ENCODE data around the gene BCL2L11.
A peak's percentile ranks its signal among the peaks of the same experiment; 100 is the strongest.

The BCL2L11 gene

DNA sequence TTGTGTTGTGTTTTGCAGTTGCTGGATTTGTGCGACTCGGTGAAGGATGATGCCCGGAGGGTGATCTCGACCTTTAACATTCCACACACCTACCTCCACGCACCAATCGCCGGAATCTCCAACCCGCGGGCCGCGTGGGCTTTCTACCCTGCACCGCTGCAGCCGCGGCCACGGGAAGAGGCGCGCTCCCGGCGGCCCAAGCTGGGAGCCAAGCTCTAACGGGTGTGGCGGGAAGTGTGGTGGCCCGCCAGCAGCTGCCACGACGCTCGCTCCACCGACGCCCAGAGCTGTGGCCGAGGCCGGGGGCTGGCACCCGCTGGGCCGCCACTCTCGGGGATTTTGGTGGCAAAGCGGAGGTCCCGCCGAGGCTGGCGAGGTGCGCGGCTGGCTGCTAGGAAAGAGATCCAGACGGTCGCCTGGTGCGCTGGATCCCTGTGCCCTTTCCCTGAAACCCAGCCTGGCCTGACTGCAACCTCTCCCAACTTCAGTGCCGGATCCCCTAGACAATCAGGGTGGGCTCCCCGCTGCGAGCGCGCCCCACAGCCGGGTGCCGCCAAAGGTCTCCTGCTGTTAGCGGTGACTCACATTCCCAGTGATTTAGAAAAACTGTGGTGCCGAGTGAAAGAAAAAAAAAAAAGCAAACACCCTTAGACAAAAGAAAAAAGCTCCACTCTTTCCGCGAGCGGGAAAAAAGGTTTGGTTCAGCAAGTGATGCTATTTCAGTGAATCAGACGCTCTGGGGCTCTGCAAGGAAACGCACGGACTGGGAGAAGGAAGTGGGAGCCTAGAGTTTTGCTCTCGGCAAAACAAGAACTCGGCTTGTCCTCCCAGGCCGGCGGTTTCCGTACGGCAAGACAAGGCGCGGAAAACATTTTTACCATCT lies 2.9 kb upstream of the BCL2L11 start:
- no peak for DNase-seq (ENCODE audit: insufficient read length, low spot score)
- no peak for FAIRE-seq
- TF ChIP-seq PAX5 (IDR thresholded peaks at IDR 0.05; ENCODE audit: insufficient read depth, low read length, severe bottlenecking), result no peak
- TF ChIP-seq SPI1 (IDR thresholded peaks at IDR 0.05; ENCODE audit: low read depth, low read length), result no peak

DNA sequence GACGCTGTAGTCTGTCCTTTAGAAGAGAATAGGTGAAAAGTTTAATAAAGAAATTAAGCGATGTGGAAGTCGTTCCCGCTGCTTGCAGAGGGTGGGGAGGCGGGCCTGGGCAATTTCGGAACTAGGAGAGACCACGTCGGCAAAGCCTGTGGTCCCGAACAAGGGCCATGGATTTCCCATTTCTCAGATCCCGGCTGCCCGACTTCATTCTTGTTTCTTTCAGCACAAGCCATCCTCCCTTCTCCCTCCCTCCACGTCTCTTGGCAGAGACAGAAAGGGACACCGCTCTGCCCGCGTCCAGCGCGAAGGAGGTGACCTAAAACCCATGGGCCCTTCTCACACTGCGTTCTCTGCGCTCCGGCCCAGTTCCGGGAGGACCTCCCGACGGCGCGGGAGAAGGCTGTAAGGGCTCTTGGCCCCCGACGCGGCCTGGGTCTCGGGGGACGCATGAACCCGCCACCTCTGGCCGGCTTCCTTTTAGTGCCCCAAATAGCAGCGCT lies 2.2 kb upstream of the BCL2L11 start:
- DNase-seq (ENCODE audit: insufficient read length, low spot score), result no peak
- FAIRE-seq, result no peak
- TF ChIP-seq SPI1 (IDR thresholded peaks at IDR 0.05; ENCODE audit: low read depth, low read length), result no peak
- no peak for TF ChIP-seq POLR2AphosphoS5 (IDR thresholded peaks at IDR 0.05; ENCODE audit: low read depth, low read length)
- no peak for TF ChIP-seq TAF1 (IDR thresholded peaks at IDR 0.05; ENCODE audit: low read depth, low read length)
- no peak for TF ChIP-seq POLR2A (IDR thresholded peaks at IDR 0.05; ENCODE audit: low read depth, low read length)
- TF ChIP-seq PAX5 (IDR thresholded peaks at IDR 0.05; ENCODE audit: insufficient read depth, low read length, severe bottlenecking), result no peak
- no peak for TF ChIP-seq POU2F2 (IDR thresholded peaks at IDR 0.05; ENCODE audit: low read depth, low read length)

DNA sequence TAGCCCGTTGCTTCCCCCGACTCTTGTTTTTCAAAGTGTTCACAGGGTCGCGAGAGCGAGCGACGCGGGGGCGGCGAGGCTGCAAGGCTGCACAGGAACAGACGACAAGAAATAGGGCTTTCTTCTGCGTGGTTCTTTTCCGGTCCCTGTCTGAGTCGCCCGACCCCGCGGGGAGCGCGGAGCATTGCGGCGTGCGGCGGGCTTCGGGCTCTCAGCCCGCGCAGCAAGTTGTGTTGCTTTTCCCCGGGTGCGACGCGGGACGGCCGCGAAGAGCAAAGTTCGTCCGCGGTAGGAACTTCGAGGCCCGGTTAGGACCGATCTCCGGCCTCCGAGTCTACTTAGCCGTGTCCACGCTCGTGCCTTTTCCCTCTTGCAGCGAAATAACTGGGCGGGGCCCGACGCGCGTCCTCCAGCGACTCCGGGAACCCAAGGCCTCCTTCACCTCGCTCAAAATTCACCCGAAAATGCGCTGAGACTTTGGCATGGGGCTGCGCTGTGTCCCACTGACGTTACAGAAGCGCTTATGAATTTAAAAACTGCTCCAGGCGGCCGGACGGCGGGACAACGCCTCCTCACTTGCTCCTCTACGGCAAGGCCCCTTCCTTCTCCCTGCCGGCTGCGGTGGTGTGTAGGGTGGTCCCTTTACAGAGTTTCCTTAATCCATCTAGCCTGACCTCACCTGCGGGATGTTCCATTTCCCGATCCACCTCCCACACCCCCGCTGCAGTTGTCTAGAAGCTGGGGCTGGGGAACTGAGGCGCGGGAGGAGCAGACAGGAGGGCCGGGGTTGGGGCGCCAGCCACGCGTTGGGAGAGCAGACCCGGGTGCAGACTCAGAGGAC lies 1.5 kb upstream of the BCL2L11 start:
- TF ChIP-seq POLR2AphosphoS5 (IDR thresholded peaks at IDR 0.05; ENCODE audit: low read depth, low read length) (no peak), POU2F2 (IDR thresholded peaks at IDR 0.05; ENCODE audit: low read depth, low read length) (no peak), PAX5 (IDR thresholded peaks at IDR 0.05; ENCODE audit: insufficient read depth, low read length, severe bottlenecking) (no peak), SPI1 (IDR thresholded peaks at IDR 0.05; ENCODE audit: low read depth, low read length) (no peak), POLR2A (IDR thresholded peaks at IDR 0.05; ENCODE audit: low read depth, low read length) (no peak)
- FAIRE-seq, result no peak
- DNase-seq (ENCODE audit: insufficient read length, low spot score), result no peak

DNA sequence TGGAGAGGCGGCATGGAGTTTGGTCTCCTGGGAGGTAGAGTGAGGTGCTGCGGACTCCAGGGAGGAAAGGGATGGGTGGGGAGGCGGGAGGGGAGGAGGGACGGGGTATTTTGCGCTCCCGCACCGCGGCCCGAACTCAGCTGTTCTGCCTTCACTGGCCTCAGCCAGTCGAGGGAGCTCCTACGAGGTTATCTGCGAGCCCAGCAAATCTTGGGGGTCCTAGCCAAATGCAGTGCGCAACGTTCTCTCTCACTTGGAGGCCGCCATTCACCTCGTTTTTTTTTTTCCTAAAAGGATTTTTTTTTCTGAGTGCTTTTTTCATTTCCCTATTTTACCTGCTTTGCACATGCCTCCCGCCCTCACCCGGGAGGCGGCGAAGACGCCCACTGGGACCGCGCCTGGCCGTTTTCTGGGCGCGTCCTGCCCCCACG lies 877 bp upstream of the BCL2L11 start:
- no peak for TF ChIP-seq POLR2A (IDR thresholded peaks at IDR 0.05; ENCODE audit: low read depth, low read length)
- peak; percentile 24; the same call in 1 of the 2 replicates for TF ChIP-seq SPI1 (IDR thresholded peaks at IDR 0.05; ENCODE audit: low read depth, low read length)
- TF ChIP-seq PAX5 (IDR thresholded peaks at IDR 0.05; ENCODE audit: insufficient read depth, low read length, severe bottlenecking), result no peak
- no peak for TF ChIP-seq POLR2AphosphoS5 (IDR thresholded peaks at IDR 0.05; ENCODE audit: low read depth, low read length)
- TF ChIP-seq TAF1 (IDR thresholded peaks at IDR 0.05; ENCODE audit: low read depth, low read length), result no peak
- no peak for FAIRE-seq
- no peak for DNase-seq (ENCODE audit: insufficient read length, low spot score)

DNA sequence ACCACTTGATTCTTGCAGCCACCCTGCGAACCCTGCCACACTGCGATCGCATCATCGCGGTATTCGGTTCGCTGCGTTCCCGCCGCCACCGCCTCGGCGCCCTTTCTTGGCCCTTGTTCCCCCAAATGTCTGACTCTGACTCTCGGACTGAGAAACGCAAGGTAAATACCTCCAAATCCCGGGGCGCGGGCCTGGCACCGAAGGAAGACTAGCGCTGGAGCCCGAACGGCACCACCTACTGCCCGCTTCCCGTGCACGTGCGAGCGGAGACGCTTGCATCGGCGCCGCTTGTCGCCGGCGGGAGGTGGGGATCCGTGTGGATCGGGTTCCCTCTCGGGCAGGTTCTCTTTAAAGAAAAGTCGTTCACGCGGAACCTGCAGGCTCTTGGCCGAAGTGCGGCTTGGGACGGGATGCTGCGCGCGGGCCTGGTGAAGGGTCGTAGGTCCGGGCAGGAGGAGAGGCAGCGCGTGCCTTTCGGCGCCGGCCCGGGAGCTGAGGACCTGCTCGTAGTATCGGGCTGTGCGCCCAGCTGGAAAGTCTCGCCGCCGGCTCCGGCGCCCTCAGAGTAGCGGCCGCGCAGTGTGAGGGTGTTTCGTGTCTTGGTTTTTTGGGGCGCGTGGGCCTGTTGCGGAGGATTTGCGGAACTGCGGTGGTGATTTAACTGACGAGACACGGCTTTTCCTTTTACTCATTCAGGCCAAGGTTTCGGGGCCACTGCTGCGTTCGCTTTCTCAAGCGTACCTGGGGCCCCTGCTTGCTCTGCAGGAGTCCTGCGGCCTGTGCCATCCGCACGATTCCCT lies 514 bp downstream of the BCL2L11 start:
- FAIRE-seq, result peak; percentile 57
- TF ChIP-seq POU2F2 (IDR thresholded peaks at IDR 0.05; ENCODE audit: low read depth, low read length) (no peak), PAX5 (IDR thresholded peaks at IDR 0.05; ENCODE audit: insufficient read depth, low read length, severe bottlenecking) (no peak), POLR2AphosphoS5 (IDR thresholded peaks at IDR 0.05; ENCODE audit: low read depth, low read length) (no peak), TAF1 (IDR thresholded peaks at IDR 0.05; ENCODE audit: low read depth, low read length) (no peak), SPI1 (IDR thresholded peaks at IDR 0.05; ENCODE audit: low read depth, low read length) (no peak), POLR2A (IDR thresholded peaks at IDR 0.05; ENCODE audit: low read depth, low read length) (no peak)
- DNase-seq (ENCODE audit: insufficient read length, low spot score), result no peak

DNA sequence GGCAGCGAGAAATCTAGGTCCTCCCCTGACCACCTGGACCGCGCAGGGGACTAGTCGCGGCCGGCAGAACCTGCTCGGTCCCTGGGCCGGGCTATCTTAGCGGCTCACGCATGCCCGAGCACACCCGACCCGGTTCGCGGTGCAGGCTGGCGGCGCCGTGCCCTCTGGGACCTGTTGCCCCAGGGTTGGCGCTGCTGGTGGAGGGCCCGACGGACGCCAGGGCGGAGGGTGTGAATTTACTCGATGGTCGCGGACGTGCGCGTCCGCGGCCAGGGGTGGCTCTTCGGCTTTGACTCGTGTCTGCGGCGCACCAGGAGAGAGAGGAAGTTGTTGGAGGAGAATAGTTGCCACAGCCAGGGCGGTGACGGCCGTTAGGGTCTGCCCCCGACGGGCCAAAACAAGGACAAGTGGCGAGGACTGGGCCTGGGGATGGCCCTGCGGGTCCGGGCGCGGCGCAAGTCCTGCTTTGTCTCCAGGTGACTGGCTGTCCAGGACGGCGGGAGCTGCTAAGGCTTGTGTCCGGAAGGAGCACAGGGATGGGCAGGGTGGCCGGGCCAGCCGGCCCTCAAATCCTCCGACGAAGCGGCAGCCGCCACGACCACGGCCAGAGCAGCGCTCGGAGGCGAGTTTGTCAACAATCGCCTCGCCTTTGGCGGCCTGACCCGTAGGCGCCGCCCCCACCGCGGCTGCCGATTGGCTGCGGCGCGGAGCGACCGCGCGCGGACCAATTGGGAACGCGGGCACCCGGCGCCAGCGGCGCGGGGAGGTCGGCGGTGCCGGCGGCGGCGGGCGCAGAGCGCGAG lies 1.3 kb downstream of the BCL2L11 start:
- TF ChIP-seq PAX5 (IDR thresholded peaks at IDR 0.05; ENCODE audit: insufficient read depth, low read length, severe bottlenecking) (no peak), POLR2A (IDR thresholded peaks at IDR 0.05; ENCODE audit: low read depth, low read length) (no peak), POLR2AphosphoS5 (IDR thresholded peaks at IDR 0.05; ENCODE audit: low read depth, low read length) (no peak), SPI1 (IDR thresholded peaks at IDR 0.05; ENCODE audit: low read depth, low read length) (no peak), TAF1 (IDR thresholded peaks at IDR 0.05; ENCODE audit: low read depth, low read length) (no peak), POU2F2 (IDR thresholded peaks at IDR 0.05; ENCODE audit: low read depth, low read length) (no peak)
- FAIRE-seq, result peak; percentile 95
- DNase-seq (ENCODE audit: insufficient read length, low spot score), result no peak

DNA sequence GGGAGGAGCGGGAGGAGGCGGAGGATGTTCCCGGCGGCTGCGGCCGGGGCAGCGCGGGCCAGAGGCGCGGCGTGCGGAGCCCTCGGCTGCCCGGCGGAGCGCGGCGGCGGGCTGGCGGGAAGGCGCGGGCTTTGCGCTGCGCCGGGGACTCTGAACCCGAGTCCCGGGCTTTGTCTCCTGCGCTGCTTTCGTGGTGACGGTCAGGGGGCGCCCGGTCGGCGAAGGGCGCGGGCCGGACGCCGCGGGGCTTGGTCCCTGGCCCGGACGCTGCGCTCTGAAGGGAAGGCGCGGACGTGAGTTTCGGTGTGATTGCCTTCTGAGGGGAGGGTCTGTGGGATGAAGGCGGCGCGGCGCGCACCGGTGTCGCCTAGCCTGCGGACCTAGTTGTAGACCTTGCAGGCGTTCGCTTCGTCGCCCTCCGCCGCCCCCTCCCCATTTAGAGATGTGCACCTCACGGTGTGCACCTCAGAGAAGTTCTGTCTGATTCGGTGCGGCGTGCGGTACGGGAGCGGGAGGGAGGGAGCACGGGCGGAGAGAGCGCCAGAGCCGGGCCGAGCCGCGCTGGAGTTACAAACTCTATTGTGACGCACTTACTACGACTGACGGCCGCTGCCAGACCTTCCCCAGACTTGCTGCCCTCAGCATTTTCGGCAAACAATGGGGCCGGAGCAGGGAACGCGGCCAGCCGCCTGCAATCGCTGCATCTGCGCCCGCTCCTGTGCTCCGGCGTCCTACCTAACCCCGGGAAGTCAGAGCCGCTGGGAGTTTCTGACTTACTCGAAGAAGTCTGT lies 2.1 kb downstream of the BCL2L11 start:
- TF ChIP-seq POLR2A (IDR thresholded peaks at IDR 0.05; ENCODE audit: low read depth, low read length) (no peak), SPI1 (IDR thresholded peaks at IDR 0.05; ENCODE audit: low read depth, low read length) (no peak), PAX5 (IDR thresholded peaks at IDR 0.05; ENCODE audit: insufficient read depth, low read length, severe bottlenecking) (no peak), TAF1 (IDR thresholded peaks at IDR 0.05; ENCODE audit: low read depth, low read length) (no peak), POU2F2 (IDR thresholded peaks at IDR 0.05; ENCODE audit: low read depth, low read length) (no peak), POLR2AphosphoS5 (IDR thresholded peaks at IDR 0.05; ENCODE audit: low read depth, low read length) (no peak)
- FAIRE-seq (peak; percentile 5), DNase-seq (ENCODE audit: insufficient read length, low spot score) (no peak)

All from GM12891 (cell line).